Jurkat, Clone E6-1 (cell line): ENCODE measurements around the gene EPB41L2. TPM values are rescaled to one million over a fixed set of nuclear protein-coding genes. Genes with fewer than 3 reads are reported as not detected.
"Not testable (repeated sequence)": the region's sequence is repeated elsewhere in the genome, so short reads cannot be mapped to it uniquely, and the experiment has no call there.

Experiments
- DNase-seq: peaks from one replicate; pipeline ENCODE4 v3.0.0-alpha.2; 2011; ENCODE audit warnings: low read depth, low spot score
- H3K4me3 ChIP-seq: 2 replicates; pipeline ENCODE4 v1.5.1; 2011; ENCODE audit warnings: mild to moderate bottlenecking, low read length, control low read depth, moderate library complexity
- polyA plus RNA-seq: library from polyadenylated mRNA; unstranded; fragments of >200 nt; gene quantifications from one replicate; pipeline ENCODE4 v1.2.1, GENCODE V29; 2012; ENCODE audit warnings: missing spikeins; ENCODE audit not compliant: insufficient read length, insufficient read depth

Gene EPB41L2
- polyA plus RNA-seq: 91.0 TPM

GRCh38 chr6:131063028-131063763 is at the start of gene EPB41L2:
EPB41L2 (minus strand) TSS chr6:131063245; CDS start chr6:130956485, 106,760 bp downstream.
- peak; percentile 68 for DNase-seq
- H3K4me3 ChIP-seq: peak within 1 kb of the TSS; percentile 70

- H3K4me3 ChIP-seq: no peak overlapping the region
- no peak for DNase-seq
Measured at GRCh38 chr6:131112249-131112648, 49.2 kb upstream of the EPB41L2 start.

- no peak overlapping the region for H3K4me3 ChIP-seq
- no peak for DNase-seq
Measured at GRCh38 chr6:131107151-131107550, 44.1 kb upstream of the EPB41L2 start.

- no peak overlapping the region for H3K4me3 ChIP-seq
- no peak for DNase-seq
Measured at GRCh38 chr6:131103901-131104300, 40.9 kb upstream of the EPB41L2 start.

GRCh38 chr6:131103296-131103695 is 40.3 kb upstream of the EPB41L2 start:
- no peak overlapping the region for H3K4me3 ChIP-seq
- DNase-seq: no peak

GRCh38 chr6:131101911-131102680 is 39.1 kb upstream of the EPB41L2 start:
- no peak for DNase-seq
- H3K4me3 ChIP-seq: no peak overlapping the region

- DNase-seq: no peak
- no peak overlapping the region for H3K4me3 ChIP-seq
Measured at GRCh38 chr6:131096786-131097185, 33.7 kb upstream of the EPB41L2 start.

GRCh38 chr6:131093334-131093733 is 30.3 kb upstream of the EPB41L2 start:
- no peak overlapping the region for H3K4me3 ChIP-seq
- no peak for DNase-seq

GRCh38 chr6:131091944-131092343 is 28.9 kb upstream of the EPB41L2 start:
- not testable (repeated sequence) for DNase-seq, H3K4me3 ChIP-seq

- H3K4me3 ChIP-seq, DNase-seq: not testable (repeated sequence)
Measured at GRCh38 chr6:131090339-131090738, 27.3 kb upstream of the EPB41L2 start.

- H3K4me3 ChIP-seq: no peak overlapping the region
- no peak for DNase-seq
Measured at GRCh38 chr6:131084982-131085381, 21.9 kb upstream of the EPB41L2 start.

- H3K4me3 ChIP-seq: no peak overlapping the region
- DNase-seq: no peak
Measured at GRCh38 chr6:131083687-131084086, 20.6 kb upstream of the EPB41L2 start.

GRCh38 chr6:131082335-131082734 is 19.3 kb upstream of the EPB41L2 start:
- H3K4me3 ChIP-seq: no peak overlapping the region
- DNase-seq: no peak

- no peak for DNase-seq
- H3K4me3 ChIP-seq: no peak overlapping the region
Measured at GRCh38 chr6:131080084-131080483, 17.0 kb upstream of the EPB41L2 start.

- DNase-seq: no peak
- H3K4me3 ChIP-seq: no peak overlapping the region
Measured at GRCh38 chr6:131073577-131073976, 10.5 kb upstream of the EPB41L2 start.

- H3K4me3 ChIP-seq: no peak overlapping the region
- DNase-seq: no peak
Measured at GRCh38 chr6:131070061-131070460, 7.0 kb upstream of the EPB41L2 start.

GRCh38 chr6:131068165-131068564 is 5.1 kb upstream of the EPB41L2 start:
- no peak for DNase-seq
- H3K4me3 ChIP-seq: no peak overlapping the region

- no peak overlapping the region for H3K4me3 ChIP-seq
- DNase-seq: no peak
Measured at GRCh38 chr6:131067521-131067920, 4.5 kb upstream of the EPB41L2 start.

GRCh38 chr6:131065824-131066171 is 2.8 kb upstream of the EPB41L2 start:
- no peak overlapping the region for H3K4me3 ChIP-seq
- DNase-seq: no peak

GRCh38 chr6:131065112-131065823 is 2.2 kb upstream of the EPB41L2 start:
- no peak overlapping the region for H3K4me3 ChIP-seq
- no peak for DNase-seq
